Choroid plexus epithelial cell (primary cell): ENCODE measurements around the gene SCART1.

Experiments
- DNase-seq: peaks from one replicate; pipeline ENCODE4 v3.0.0-alpha.2; 2010; ENCODE audit warnings: low read depth
- H3K4me3 ChIP-seq: 2 replicates; pipeline ENCODE4 v1.5.1; 2011; ENCODE audit warnings: low read depth, mild to moderate bottlenecking, control low read depth, low read length, moderate library complexity
- CTCF ChIP-seq: conservative IDR thresholded peaks from 2 replicates; pipeline ENCODE4 v1.5.1; 2011; ENCODE audit warnings: low read depth, mild to moderate bottlenecking, control low read depth, inconsistent platforms, low read length, moderate library complexity

SCART1 gene

GRCh38 chr10:133418289-133418993 lies 35.3 kb upstream of the SCART1 start:
- H3K4me3 ChIP-seq: no peak overlapping the region
- DNase-seq: no peak
- no peak for TF ChIP-seq CTCF

DNA sequence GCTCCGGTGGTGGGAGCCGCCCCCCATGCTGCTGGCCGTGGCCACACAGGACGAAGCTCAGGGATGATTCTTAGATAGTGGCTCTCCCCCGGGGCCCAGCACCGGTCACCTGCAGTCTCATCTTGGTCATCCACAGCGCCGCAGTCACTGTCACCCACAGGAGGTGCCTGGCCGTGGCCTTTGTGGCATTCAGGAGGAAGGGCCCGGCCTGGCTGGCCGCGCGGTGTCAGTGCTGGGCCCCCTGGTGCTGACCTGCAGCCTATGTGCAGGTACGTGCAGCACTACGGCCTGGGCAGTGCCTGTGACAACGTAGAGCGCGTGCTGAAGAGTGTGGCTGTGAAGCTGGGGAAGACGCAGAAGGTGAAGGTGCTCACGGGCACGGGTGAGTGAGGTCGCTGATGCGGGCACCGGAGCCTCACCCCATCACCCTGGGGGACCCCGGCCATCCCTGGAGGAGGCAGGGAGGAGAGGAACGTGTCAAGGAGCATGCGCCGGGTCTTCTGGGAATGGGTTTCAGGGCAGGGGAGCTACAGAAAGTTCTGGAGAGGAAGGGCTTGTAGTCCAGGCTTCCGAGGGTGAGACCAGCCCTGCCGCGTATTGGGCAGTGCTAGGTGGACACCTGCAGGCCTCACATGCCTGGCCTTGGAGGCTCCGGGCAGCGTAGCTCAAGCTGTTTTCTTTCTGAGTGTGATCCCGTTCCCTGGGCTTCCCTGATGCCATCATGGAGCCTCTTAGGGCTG lies 34.4 kb upstream of the SCART1 start:
- TF ChIP-seq CTCF: no peak
- DNase-seq: no peak
- no peak overlapping the region for H3K4me3 ChIP-seq

- DNase-seq: no peak
- no peak overlapping the region for H3K4me3 ChIP-seq
- no peak for TF ChIP-seq CTCF
Measured at GRCh38 chr10:133420028-133420427, 33.7 kb upstream of the SCART1 start.

DNA sequence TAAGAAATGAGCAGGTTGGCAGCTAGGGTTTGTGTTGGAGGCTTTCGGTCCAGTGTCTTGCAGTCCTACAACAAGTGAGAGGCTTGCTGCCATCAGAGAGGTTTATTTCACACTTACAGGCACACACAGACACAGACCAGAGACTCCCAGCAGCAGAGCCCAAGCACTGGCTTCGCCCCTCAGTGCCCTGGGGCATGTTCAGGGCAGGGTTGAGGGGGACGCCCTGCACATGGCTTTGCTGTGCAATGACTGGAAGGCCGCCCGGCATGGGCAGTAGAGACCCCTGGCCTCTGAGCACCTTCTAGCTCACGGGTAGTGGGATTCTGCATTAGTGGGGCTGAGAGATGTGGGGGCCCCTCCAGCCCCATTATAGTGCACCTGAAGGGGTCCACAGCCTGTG lies 33.2 kb upstream of the SCART1 start:
- DNase-seq: no peak
- no peak overlapping the region for H3K4me3 ChIP-seq
- TF ChIP-seq CTCF: no peak

DNA sequence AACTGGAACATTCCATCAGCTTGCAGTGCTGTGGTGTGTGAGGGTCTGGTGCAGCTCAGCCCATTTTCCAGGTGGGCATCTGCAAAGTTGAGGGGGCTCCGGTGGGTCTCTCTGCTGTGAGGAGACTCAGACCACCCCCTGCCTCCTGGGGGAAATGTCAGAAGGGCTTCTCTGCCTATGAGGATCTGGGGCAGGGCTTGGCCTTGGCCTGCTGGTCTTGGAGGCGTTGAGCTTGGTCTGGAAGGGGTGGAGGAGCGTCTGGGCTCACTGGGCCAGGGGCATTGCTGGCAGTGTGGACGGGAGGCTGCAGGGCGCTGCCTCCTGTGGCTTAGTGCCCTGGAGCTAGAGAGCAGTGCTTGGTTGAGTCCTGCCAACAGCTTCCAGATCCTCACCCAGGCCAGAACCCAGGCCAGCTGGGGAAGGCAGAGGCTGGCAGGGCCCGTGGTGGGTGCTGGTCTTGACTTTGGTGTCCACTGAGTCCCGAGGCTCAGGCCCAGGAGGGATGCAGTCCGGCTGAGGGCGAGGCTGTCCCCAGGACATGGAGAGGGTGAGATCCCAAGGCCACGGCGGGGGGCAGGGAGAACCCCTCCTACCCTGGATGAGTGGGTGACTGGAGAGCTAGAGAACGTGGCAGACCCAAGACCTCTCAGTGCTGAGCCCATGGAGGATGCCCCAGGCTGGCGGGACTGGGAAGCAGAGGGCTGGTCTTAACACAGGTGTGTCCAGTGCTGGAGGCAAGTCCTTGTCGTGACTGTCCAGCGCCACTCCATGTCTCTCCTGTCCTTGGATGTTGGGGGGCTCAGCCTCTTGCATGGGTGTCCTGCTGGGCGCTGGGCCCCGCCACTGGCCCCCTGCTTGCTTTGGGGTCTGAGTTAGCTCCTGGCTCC lies 32.2 kb upstream of the SCART1 start:
- no peak for DNase-seq
- no peak overlapping the region for H3K4me3 ChIP-seq
- no peak for TF ChIP-seq CTCF

GRCh38 chr10:133422223-133422806 lies 31.4 kb upstream of the SCART1 start:
- no peak overlapping the region for H3K4me3 ChIP-seq
- no peak for TF ChIP-seq CTCF
- no peak for DNase-seq
